HepG2 (cell line): ENCODE data around the gene SPACA4. TPM values are rescaled to one million over a fixed set of nuclear protein-coding genes. Genes with fewer than 3 reads are reported as not detected.
A peak's percentile ranks its signal among the peaks of the same experiment; 100 is the strongest.

Experiments used
- CEBPZ ChIP-seq: IDR thresholded peaks from 2 replicates; pipeline ENCODE4 v1.6.1; 2012; ENCODE audit warnings: low read length, improper control_type of control experiment
- HBP1 ChIP-seq: IDR thresholded peaks from 2 replicates; pipeline ENCODE4 v1.6.1; 2016; ENCODE audit warnings: low read depth, control low read depth
- HOXA3 ChIP-seq: sonication (generic); formaldehyde crosslinking; IDR thresholded peaks from 2 replicates; pipeline ENCODE4 v1.5.0; 2020; ENCODE audit warnings: missing genetic modification reagents
- MIER3 ChIP-seq: IDR thresholded peaks from 2 replicates; pipeline ENCODE4 v1.6.1; 2016; ENCODE audit warnings: missing compliant biosample characterization, borderline replicate concordance
- PHF21A ChIP-seq: sonication (generic); formaldehyde crosslinking; IDR thresholded peaks from 2 replicates; pipeline ENCODE4 v1.5.0; 2020; ENCODE audit warnings: mild to moderate bottlenecking, missing genetic modification reagents
- SP4 ChIP-seq: sonication (generic); formaldehyde crosslinking; IDR thresholded peaks from 2 replicates; pipeline ENCODE4 v1.8.1; 2023; ENCODE audit warnings: mild to moderate bottlenecking, missing genetic modification reagents
- ZBTB33 ChIP-seq: sonication (generic); formaldehyde crosslinking; IDR thresholded peaks from 2 replicates; pipeline ENCODE4 v1.4.0; 2020; ENCODE audit warnings: missing genetic modification reagents
- ZFYVE20 ChIP-seq: sonication (generic); formaldehyde crosslinking; IDR thresholded peaks from 2 replicates; pipeline ENCODE4 v1.8.0; 2023; ENCODE audit warnings: low read depth, mild to moderate bottlenecking, moderate library complexity, missing genetic modification reagents, borderline replicate concordance
- ZNF317 ChIP-seq: sonication (generic); formaldehyde crosslinking; IDR thresholded peaks from 2 replicates; pipeline ENCODE4 v1.5.0; 2020; ENCODE audit warnings: mild to moderate bottlenecking, missing genetic modification reagents
- ZNF33B ChIP-seq: sonication (generic); formaldehyde crosslinking; IDR thresholded peaks from 2 replicates; pipeline ENCODE4 v1.5.1; 2020; ENCODE audit warnings: mild to moderate bottlenecking, missing genetic modification reagents
- ZNF616 ChIP-seq: sonication (generic); formaldehyde crosslinking; IDR thresholded peaks from 2 replicates; pipeline ENCODE4 v1.5.0; 2020; ENCODE audit warnings: low read depth, mild to moderate bottlenecking, missing genetic modification reagents
- polyA plus RNA-seq, 8 experiments: library from polyadenylated mRNA; depleted of rRNA in 3 of 8; stranded (reverse) in 7 of 8; unstranded in 1 of 8; fragments of >200 nt; fragmentation: Illumina TruSeq in 4 of 8; extraction: Trizol in 4 of 8; gene quantifications; 2 replicates each; pipeline versions ENCODE4 v1.2.1 to v1.2.3, GENCODE V29; 2011 to 2016; ENCODE audit warnings: low read depth in 4 of 8, missing spikeins in 1 of 8, mixed read lengths in 1 of 8; ENCODE audit not compliant: insufficient read depth in 1 of 8
- total RNA-seq, 5 experiments: library from RNA; depleted of rRNA; stranded (reverse); fragments of >200 nt; fragmentation: Illumina TruSeq; extraction: Trizol; gene quantifications; 2 replicates each; pipeline ENCODE4 v1.2.3, GENCODE V29; 2016; ENCODE audit warnings: low read depth in 1 of 5
- TF ChIP-seq, protein P1 (sequence below): sonication (generic); formaldehyde crosslinking; IDR thresholded peaks from 2 replicates; pipeline ENCODE4 v1.9.0; 2021; ENCODE audit warnings: mild to moderate bottlenecking, missing genetic modification reagents
- TF ChIP-seq, protein P2 (sequence below): IDR thresholded peaks from 2 replicates; pipeline ENCODE4 v1.6.1; 2016; ENCODE audit warnings: mild to moderate bottlenecking

Gene SPACA4
- total and polyA plus RNA-seq, 2 of the 13 experiments (the other 11 are each of a cell fraction or from before 2014, with no cell fraction given): not detected

DNA sequence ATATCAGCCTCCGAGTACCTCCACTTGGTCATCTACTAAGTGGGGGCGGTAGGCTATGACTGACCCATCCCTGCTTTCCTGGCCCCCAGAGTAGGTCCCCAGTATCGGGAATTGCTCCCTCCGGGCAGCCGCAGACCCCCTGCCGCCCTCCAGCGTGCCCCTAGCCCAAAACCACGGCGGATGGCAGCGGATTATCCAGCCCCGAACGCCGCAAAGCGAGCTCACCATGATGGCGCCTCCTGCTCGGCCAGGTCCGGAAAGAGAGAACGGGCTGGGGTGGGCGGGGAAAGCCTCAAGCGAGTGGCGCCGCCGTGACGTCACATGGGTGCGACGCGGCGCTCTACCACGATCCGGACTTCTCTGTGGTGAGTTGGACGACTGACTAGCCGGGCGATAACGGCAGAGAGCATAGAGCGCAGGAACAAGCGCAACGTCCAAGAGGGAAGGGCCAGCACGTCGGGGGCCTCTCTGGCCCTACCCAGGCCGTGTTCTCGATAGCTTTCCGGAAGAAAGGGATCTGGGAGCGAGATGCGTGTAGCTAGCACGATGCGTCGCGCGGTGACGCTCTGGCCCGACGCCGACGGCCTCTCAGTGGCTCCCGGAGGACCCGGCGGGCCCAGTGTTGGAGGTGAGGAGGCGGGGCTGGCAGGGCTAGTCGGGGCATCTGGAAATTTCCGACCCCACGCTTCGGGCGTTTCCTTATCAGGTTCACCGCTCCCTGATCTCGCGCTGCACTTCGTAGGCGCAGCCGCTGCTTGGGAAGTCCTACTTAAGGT, 12.6 kb downstream of the SPACA4 start, which contains the start of the genes RPL18 and SPHK2 (continued):
- TF ChIP-seq, protein P1, sequence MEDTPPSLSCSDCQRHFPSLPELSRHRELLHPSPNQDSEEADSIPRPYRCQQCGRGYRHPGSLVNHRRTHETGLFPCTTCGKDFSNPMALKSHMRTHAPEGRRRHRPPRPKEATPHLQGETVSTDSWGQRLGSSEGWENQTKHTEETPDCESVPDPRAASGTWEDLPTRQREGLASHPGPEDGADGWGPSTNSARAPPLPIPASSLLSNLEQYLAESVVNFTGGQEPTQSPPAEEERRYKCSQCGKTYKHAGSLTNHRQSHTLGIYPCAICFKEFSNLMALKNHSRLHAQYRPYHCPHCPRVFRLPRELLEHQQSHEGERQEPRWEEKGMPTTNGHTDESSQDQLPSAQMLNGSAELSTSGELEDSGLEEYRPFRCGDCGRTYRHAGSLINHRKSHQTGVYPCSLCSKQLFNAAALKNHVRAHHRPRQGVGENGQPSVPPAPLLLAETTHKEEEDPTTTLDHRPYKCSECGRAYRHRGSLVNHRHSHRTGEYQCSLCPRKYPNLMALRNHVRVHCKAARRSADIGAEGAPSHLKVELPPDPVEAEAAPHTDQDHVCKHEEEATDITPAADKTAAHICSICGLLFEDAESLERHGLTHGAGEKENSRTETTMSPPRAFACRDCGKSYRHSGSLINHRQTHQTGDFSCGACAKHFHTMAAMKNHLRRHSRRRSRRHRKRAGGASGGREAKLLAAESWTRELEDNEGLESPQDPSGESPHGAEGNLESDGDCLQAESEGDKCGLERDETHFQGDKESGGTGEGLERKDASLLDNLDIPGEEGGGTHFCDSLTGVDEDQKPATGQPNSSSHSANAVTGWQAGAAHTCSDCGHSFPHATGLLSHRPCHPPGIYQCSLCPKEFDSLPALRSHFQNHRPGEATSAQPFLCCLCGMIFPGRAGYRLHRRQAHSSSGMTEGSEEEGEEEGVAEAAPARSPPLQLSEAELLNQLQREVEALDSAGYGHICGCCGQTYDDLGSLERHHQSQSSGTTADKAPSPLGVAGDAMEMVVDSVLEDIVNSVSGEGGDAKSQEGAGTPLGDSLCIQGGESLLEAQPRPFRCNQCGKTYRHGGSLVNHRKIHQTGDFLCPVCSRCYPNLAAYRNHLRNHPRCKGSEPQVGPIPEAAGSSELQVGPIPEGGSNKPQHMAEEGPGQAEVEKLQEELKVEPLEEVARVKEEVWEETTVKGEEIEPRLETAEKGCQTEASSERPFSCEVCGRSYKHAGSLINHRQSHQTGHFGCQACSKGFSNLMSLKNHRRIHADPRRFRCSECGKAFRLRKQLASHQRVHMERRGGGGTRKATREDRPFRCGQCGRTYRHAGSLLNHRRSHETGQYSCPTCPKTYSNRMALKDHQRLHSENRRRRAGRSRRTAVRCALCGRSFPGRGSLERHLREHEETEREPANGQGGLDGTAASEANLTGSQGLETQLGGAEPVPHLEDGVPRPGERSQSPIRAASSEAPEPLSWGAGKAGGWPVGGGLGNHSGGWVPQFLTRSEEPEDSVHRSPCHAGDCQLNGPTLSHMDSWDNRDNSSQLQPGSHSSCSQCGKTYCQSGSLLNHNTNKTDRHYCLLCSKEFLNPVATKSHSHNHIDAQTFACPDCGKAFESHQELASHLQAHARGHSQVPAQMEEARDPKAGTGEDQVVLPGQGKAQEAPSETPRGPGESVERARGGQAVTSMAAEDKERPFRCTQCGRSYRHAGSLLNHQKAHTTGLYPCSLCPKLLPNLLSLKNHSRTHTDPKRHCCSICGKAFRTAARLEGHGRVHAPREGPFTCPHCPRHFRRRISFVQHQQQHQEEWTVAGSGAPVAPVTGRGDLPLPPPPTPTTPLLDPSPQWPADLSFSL (CRISPR knock-in tag): no peak
- TF ChIP-seq PHF21A (peak; percentile 99), SP4 (peak; percentile 85), ZNF317 (peak; percentile 53; the same call in 1 of the 2 replicates), CEBPZ (no peak), MIER3 (CRISPR knock-in tag) (peak; percentile 98), ZNF616 (CRISPR knock-in tag) (no peak), ZBTB33 (CRISPR knock-in tag) (no peak; the same call in 1 of the 2 replicates), HOXA3 (CRISPR knock-in tag) (peak; percentile 99), ZNF33B (CRISPR knock-in tag) (no peak; the same call in none of the 2 replicates), ZFYVE20 (CRISPR knock-in tag) (peak; percentile 50; the same call in 1 of the 2 replicates), HBP1 (CRISPR knock-in tag) (peak; percentile 83; the same call in 1 of the 2 replicates)
- TF ChIP-seq, protein P2, sequence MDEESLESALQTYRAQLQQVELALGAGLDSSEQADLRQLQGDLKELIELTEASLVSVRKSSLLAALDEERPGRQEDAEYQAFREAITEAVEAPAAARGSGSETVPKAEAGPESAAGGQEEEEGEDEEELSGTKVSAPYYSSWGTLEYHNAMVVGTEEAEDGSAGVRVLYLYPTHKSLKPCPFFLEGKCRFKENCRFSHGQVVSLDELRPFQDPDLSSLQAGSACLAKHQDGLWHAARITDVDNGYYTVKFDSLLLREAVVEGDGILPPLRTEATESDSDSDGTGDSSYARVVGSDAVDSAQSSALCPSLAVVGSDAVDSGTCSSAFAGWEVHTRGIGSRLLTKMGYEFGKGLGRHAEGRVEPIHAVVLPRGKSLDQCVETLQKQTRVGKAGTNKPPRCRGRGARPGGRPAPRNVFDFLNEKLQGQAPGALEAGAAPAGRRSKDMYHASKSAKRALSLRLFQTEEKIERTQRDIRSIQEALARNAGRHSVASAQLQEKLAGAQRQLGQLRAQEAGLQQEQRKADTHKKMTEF (CRISPR knock-in tag): peak; percentile 99
